Fibroblast of skin of back (primary cell): ENCODE results near the gene GNG2. TPM values are rescaled to one million over a fixed set of nuclear protein-coding genes. Genes with fewer than 3 reads are reported as not detected.

ENCODE experiments used
- DNase-seq: peaks from one replicate; pipeline ENCODE4 v3.0.0-alpha.2; 2013
- polyA plus RNA-seq, 2 experiments: library from polyadenylated mRNA; unstranded; fragments of 120-200 nt; gene quantifications; one replicate each; pipeline ENCODE4 v1.2.1, GENCODE V29; 2013; ENCODE audit not compliant: insufficient read length in 2 of 2

The GNG2 gene
- 6.8 TPM for polyA plus RNA-seq (2013, experiment 1 of 2; ENCODE audit: insufficient read length)
- 3.3 TPM for polyA plus RNA-seq (2013, experiment 2 of 2; ENCODE audit: insufficient read length)

DNA sequence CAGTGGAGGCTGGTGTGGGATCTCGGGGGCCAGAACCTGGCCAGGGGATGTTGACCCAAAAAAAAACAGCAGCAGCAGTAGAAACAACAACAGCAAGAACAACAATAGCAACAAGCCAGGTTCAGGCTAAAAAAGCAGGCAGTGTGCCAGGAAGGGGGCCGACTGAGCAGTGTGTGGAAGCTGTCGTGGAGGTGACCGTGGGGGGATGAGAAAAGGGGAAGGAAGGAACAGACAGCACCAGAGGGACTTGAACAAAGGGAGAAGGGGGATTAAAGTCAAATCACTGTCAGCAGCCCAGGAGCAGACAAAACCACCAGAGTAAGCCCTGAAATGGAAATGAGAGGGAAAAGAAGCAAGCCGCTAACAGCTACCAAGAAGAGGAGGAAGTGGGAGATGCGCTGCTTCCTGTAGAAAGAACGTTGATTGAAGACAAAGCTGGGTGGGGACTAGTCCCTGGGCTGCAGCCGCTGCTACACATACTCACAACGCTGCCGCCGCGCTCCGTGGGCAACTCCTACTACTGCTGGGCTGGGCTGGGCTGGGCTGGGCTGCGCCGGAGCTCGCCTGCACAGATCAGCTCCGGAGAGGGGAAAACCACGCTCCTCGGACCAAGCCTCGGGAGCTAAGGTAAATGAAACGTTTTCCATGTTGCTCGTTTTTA lies at the start of gene GNG2:
Gene GNG2 (plus strand): TSS at position 449 of the 661 bp plus-strand sequence. CDS start 90,067 bp downstream, outside the sequence.
- peak; percentile 79 for DNase-seq

DNA sequence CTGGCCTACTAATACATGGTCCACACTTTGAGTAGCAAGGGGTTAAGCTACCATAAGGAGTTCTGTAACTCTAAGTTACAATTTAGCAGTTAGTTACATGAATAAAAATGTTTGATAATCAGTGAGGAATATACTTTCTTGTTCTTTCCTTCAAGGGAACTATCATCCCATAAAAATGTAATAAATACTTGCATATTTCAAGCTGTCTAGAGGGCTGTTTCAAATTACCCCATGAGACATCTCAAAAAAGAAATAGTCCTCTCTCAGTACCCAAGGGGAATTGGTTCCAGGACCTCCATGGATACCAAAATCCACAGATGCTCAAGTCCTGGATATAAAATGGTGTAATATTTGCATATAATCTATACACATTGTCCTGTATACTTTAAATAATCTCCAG lies 48.7 kb upstream of the GNG2 start:
- no peak for DNase-seq

DNA sequence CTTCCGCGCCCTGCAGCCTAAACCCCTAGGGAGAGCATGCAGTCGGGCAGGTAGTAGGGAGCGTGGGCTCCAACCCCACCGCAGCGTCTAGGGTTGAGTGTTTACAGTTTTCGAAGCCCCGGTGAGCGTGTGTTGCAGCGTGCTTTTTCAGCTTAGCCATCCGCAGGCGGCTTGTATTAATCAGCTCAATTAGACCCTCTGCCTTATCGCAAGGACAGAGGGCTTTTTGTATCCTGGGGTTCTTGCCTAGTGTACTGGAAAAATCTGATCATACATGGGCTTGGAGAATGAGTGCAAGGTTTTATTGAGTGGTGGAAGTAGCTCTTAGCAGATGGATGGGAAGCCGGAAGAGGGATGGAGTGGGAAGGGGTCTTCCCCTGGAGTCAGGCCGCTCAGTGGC lies 44.4 kb upstream of the GNG2 start:
- DNase-seq = no peak

DNA sequence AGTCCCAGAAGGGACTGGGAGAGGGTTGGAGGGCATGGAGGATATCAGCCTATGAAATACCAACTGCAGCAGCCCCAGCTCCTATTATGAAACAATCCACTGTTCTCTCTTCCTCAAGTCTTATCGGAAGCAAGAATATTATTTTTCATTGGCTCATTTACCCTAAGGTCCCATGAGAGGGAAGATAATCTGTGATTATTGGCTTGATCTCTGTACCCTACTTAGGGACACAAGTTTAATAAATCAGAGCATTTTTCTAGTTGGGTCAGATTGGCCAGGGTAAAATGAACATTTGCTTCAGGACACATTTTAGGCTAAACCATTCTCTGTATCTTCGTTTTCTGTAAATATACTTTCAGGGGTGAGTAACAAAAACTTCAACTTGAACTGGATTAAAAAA lies 43.1 kb upstream of the GNG2 start:
- no peak for DNase-seq

DNA sequence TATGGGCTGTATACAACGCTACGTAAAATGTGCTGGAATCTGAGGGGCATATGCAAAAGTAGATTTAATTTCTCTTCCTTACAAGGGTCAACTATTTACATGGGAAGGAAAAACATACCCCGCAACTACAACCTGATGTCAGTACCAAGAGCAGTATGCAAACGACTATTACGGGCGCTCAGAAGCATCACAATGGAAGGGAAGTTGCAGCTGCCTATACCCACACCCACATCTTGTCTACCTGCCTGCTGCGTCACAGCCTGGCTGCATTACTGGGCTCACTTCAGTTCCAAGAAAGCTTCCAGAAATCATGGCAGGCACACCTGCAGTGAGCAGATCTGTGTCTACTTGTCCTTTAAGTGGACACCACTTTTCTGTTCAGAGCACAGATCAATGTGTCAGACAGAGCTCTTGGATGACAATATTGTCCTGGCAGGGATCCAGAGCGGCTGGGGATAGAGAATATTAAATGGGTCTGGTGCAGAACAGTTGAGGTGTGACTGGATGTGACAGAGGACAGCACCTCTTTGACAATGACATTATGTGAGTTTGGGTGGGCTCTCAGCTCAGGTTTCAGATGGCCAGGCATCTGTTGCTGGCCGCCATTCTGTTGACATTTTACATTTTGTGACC lies 41.5 kb upstream of the GNG2 start:
- no peak for DNase-seq

DNA sequence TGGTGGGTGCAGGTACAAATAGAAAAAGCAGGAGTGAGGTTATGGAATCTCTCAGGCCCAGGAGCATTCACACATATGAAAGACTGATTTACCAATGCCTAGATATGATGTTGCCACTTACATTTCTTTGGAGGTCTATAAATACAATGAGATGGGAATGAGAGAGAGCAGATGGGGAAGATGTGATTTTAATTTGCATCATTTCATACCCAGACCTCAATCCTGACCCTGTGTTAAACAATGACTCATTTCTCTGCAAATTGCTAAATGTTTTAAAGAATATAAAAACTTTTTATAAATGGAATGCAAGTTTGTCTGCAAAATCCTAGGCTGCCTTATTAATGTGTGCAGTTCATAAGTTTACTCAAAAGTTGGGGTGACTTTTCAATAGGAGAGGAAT lies 38.6 kb upstream of the GNG2 start:
- DNase-seq = no peak

DNA sequence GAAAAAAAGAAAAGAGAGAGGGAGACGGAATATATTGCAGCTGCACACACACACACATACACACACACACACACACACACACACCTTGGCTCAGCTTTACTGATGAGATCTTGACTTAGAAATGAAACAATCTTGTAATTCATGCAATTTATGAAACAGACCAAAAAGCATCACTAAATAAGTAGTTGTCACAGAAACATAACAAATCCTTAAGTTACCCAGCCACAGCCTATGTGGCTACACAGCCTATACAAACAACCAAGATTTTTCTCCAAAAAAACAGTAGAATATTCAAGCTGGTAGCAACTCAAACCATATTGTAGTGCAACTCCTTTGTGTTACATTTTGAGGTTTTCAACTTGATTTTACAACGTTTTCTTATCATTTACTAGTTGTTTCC lies 37.9 kb upstream of the GNG2 start:
- no peak for DNase-seq

DNA sequence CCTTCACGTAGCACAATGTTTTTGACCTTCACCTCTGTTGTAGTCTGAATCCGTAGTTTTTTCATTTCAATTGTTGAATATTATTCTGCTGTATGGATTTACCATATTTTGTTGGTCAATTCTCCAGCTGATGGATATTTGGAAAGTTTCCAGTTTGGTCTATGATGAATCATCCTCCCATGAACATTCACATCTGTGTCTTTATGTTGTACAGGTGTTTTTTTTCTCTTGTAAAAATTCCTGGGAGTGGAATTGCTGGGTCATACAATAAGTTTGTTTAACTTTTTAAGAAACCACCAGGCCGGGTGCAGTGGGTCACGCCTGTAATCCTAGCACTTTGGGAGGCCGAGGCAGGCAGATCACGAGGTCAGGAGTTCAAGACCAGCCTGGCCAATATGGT lies 36.7 kb upstream of the GNG2 start:
- DNase-seq = no peak

DNA sequence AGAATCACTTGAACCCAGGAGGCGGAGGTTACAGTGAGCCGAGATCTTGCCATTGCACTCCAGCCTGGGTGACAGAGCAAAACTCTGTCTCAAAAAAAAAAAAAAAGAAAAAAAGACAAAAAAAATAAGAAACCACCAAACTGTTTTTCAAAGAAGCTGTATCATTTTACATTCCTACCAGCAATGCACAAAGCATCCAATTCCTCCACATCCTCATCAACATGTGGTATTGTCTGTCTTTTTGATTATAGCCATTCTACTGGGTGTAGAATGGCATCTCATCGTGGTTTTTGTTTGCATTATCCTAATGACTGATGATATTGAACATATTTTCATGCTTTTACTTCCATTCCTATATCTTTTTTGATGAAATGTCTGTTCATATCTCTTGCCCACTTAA lies 36.2 kb upstream of the GNG2 start:
- DNase-seq = no peak

DNA sequence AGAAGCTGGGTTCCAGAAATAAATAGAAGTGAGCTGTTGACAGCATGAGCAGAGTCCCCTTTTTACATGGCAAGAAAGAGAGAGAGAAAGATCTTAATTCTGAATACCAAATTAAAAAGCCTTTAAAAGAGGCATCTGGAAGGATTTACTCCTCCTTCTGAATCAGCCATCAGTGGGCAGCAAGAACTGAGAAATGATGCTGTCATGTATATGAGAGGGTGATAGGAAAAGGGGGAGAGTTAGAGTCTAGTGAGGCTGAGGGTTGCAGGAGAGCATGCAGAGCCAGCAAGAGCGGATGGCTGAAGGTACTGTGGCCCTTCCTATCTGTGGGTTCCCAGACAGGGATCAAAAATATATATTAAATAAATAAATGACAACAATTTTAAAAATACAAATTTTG lies 34.5 kb upstream of the GNG2 start:
- no peak for DNase-seq

DNA sequence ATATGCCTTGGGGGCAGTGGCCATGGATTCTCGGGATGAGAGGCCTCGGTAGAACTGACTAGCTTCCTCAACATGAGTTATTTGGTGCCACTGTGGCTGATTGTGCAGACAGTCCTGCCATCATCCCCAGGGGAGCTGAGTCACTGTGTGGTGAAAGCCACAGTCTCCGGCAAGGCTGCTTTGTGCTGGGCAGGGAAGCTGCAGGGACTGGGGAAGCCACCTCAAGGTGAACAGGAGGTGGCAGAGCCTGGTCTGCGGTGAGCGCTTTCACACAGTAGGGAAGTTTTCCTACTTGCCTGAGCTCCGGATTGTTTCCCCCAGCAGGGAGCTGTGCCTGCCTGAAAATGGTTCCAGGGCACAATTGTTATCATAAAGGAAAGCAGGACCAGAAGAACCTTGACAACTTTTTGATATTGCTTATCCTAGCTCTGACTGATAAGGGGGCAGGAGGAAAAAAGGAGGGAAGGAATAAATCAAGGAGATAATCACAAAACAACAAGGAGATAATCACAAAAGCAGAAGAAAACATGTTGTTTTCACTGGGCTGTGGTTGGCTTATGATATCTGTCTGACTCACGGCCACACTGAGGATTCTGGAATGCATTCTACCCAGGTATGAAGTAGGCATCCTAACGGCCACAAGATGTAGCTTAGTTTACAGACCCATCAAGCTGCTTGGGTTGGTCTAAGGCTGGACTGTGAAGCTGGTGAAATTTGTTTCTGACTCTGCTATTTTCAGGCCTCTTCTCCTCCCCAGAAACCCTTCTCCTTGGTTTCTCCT lies 32.2 kb upstream of the GNG2 start:
- peak; percentile 91 for DNase-seq

DNA sequence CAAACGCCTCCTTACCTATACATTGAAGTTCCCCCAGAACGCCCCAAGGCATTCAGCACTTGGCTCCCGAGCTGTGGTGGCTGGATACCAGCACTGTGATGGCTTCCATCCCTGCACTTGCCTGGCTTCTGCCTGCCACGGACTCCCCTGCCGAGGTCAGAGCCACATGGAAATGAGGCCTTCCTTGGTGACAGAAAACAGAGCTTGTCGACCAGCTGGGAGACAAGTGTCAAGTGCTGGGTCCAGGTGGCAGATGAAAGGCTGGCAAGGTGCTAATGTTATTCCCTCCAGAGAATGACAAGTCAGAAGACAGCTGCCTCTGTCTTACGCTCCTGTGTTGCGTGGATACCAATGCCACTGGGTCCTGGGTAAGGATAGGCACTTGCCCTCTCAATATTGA lies 26.2 kb upstream of the GNG2 start:
- DNase-seq = no peak

DNA sequence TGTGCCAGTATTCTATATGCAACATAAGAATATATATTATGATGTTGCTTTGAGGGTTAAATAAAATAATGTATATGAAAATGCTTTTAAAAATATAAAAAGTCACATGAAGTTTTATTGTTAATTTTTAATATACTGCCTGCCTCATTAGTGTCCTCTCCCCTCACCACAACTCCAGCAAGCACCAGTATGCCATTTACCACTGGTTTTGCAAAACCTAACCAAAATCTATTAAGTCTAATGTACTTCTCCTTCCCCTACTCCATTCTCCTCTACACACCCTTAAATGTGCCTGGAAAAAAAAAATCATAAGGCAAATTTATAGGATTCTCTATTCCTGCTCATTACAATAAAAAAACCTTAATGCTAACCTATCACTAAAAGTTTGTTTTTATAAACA lies 24.0 kb upstream of the GNG2 start:
- DNase-seq = no peak

DNA sequence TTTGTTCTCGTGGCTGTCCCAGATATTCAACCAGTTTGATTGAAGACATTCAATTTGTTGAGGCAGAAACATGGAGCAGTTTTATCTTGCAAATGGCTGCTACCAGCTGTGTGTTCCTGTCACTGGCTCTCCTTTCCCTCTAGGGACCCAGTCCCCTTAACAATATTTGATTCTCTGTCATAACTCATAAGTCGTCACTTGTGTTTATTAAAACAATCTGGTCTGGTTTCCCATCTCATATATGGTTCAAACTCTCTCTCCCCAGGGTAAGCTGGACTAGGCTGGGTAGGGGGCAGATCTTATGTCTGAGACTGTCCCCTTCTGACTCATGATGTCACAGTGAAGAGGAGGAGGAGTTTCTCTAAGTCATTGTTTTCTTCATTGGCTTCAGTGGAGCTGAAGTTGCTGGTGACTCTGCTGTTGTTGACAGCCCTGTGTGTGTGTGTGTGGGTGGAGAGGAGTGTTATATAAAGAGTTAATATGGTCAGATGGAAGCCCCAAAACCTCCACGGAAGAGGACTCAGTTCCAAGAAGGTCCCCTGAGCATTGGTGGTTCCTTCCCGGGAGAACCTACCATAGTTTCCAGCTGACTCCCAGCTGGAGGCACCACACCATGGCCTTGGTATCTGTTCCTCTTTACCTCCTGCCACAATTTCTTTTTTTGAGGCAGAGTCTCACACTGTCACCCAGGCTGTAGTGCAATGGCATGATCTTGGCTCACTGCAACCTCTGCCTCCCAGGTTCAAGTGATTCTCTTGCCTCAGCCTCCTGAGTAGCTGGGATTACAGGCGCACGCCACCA lies 16.1 kb upstream of the GNG2 start:
- DNase-seq = no peak

DNA sequence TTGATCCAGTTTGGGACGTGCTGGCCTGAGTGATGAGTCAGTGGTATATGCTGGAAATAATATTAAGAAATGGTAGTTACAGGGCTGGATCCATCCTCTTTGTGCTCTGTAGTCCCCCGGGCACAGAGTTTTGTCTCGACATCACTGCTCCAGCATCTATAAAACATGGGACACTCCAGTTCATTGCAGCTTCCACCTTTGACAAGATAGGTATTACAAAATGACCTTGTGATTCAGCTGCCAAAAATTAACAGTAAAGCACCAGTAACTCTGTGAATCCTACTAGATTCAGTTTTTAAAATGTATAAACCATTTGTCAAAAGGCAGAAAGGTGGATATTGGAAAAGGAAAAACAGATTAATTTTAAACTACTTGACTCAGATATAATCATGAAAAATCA lies 14.6 kb upstream of the GNG2 start:
- no peak for DNase-seq

DNA sequence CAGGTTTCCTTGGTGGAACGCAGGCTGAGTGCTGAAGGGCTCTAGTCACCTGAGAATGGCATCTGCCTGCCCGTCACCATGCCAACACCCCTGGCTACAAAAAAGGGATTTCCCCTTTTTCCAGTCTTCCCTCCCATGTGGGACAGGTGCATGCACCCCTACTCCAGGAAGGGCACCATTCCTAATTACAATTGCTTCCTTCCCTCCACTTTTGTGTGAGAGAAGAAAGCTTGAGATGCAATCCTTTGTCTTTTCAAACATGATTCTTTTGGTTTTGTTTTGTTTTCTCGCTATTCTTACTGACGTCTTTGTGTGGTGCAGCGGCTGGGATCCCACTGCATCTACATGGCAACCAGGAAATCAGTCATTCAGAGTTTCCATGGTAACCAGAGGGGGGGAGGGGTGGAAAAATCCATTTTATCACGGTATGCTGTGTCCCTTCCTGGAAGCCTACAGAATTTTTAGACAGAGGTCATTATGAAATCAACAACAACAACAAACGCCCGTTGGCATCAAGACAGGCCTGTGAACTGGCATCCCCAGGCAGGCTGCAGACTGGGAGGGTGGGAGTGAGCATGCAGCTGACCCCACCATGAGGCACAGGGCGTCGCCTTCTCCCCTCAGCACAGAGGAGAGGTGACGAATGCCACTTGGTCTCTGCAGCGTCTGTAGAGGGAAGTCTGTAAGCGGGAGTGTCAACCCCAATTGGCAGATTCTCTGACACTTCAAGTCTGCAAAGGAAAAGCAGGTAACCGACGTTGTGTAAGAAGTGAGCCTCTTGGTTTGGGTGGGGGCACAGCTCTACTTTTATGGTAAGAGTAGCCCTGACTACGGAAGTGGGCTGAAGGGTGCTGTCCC lies 13.6 kb upstream of the GNG2 start:
- DNase-seq = peak; percentile 35

DNA sequence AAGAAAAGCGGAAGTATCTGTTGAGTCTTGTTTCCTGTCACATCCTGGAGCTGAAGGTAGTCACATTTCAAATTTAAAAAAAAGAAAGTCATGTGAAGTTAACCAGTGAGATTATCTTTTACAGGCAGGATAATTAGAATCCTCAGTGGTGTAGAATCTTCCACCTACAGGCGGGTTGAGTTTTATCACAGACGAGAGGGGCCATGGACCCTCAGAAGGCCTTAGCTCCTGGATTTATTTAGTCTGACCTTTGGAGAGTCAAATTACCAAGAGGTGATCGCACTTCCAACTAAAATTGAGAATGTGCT lies 13.0 kb upstream of the GNG2 start:
- no peak for DNase-seq

DNA sequence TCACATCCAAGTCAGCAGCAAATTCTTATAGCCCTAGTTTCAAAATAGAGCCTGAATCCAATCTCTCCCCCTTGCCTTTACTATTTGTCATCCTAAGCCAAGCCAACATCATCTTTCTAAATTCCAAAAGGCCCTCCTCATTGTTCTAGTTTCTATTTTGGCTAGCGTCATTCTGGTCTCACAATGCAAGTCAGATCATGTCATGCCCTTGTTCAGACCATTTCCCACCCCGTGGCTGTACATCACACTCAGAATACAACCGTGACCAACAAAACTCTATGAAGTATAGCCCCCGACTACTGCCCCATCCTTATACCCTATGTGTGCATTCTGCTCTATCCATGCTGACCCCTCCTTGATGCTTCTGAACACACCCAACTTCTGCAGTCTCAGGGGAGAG lies 12.3 kb upstream of the GNG2 start:
- no peak for DNase-seq

DNA sequence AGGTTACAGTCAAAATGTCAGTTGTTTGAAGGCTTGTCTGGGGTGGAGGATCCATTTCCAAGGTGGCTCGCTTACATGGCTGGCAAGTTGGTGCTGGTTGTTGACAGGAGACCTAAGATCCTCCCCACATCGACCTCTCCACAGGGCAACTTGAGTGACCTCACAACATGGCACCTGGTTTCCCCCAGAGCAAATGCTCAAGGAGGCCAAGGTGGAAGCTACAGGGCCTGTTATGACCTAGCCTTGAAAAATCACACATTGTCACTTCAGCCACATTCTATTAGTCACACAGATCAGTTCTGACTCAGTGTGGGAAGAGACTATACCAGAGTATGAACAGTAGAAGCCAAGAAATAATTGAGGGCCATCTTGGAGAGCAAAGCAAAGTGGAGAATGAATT lies 11.3 kb upstream of the GNG2 start:
- peak; percentile 50 for DNase-seq

DNA sequence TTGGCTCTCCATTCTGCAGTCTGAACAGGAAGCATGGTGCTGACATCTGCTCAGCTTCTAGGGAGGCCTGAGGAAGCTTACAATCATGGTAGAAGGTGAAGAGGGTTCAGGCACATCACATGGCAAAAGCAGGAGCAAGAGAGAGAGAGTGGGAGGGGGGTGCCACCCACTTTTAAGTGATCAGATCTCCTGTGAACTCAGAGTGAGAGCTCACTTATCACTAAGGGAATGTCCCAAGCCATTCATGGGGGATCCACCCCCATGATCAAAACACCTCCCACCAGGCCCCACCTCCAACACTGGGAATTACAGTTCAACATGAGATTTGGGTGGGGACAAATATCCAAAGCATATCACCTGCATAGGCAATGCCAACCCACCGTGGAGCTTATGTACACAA lies 9.8 kb upstream of the GNG2 start:
- no peak for DNase-seq

DNA sequence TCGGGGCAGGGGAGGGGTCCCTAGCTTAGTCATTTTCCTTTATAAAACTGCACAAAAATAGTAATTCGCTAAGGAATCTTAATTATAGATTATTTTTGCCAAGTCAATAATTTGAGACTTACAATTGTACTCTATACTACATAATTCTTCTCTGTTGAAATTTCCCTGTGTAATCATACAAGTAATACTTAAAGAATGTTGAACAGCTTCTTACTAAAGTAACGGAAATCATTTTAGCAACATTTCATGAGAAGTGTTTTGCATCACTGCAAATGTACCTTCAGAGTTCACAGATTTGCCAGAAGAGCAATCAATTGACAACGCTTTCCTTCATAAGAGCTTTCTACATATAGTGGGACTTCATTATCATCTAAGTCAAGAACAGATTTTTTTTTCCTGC lies 7.9 kb upstream of the GNG2 start:
- DNase-seq = no peak

DNA sequence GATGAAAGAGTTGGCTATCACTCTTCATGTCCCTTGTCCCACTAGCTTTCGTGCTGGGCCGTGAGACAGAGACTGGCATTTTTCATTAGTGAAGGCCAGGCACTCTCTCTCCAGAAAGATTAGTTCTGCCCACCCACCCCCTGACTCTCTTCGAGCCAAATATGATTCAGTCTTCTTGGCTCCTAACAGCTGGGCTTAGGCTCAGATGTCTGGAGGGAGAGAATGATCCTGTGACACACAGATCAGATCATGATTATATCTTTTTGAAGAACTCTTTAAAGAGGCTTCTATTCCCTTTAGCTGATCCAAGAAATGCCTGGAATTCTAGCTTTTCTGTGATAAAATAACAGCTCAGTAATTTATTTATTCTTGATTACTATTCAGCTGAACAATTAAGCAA lies 5.2 kb upstream of the GNG2 start:
- DNase-seq = no peak
